Measurements from ENCODE around the gene GBGT1. TPM values are rescaled to one million over a fixed set of nuclear protein-coding genes. Genes with fewer than 3 reads are reported as not detected.

GBGT1 gene
- total RNA-seq, 4 donors from 2014 or later: 3.6 to 13.5 (median 5.3) TPM

DNA sequence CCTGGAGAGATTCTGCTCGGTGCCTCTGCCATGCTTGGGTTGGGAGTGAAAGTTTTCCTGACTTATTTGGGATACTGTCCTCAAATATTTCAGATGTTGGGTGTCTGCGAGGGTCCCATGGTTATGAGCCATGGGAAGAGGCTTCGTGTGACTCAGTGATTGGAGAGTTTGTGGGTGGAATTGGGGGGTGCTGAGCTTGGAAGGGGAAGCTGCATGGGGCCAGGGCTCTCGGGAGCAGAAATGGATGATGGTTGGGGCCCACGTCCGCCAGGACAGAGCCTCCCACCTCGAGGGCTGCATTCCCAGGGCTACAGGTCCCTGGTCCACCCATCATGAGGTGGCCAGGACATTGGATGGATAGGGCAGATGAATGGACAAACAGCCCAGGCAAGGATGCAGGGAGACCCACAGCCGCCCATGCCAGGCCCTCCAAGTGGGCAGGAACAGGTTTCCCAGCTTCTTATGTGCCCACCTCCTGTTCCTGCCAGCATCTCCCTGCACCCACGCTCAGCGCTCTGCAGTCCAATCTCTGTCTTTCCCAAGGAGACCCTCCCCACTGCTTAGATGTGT is 39.9 kb upstream of the GBGT1 start:
- peak in 1 of 2 donors; percentile 64 for DNase-seq (ENCODE audit: low spot score in 2 of 2)
- intact Hi-C loops (cut with DNase I; ENCODE audit: low total_unique reads): no loop called here
- 71 to 73% methylated on average over 10 of the region's 10 CpGs for WGBS, 2 donors
- H3K4me3 ChIP-seq (ENCODE audit: low read depth, poor library complexity, severe bottlenecking): no peak overlapping the region
- TF ChIP-seq POLR2A (IDR thresholded peaks at IDR 0.05): no peak
- TF ChIP-seq, protein P1, sequence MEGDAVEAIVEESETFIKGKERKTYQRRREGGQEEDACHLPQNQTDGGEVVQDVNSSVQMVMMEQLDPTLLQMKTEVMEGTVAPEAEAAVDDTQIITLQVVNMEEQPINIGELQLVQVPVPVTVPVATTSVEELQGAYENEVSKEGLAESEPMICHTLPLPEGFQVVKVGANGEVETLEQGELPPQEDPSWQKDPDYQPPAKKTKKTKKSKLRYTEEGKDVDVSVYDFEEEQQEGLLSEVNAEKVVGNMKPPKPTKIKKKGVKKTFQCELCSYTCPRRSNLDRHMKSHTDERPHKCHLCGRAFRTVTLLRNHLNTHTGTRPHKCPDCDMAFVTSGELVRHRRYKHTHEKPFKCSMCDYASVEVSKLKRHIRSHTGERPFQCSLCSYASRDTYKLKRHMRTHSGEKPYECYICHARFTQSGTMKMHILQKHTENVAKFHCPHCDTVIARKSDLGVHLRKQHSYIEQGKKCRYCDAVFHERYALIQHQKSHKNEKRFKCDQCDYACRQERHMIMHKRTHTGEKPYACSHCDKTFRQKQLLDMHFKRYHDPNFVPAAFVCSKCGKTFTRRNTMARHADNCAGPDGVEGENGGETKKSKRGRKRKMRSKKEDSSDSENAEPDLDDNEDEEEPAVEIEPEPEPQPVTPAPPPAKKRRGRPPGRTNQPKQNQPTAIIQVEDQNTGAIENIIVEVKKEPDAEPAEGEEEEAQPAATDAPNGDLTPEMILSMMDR (IDR thresholded peaks at IDR 0.05): no peak

DNA sequence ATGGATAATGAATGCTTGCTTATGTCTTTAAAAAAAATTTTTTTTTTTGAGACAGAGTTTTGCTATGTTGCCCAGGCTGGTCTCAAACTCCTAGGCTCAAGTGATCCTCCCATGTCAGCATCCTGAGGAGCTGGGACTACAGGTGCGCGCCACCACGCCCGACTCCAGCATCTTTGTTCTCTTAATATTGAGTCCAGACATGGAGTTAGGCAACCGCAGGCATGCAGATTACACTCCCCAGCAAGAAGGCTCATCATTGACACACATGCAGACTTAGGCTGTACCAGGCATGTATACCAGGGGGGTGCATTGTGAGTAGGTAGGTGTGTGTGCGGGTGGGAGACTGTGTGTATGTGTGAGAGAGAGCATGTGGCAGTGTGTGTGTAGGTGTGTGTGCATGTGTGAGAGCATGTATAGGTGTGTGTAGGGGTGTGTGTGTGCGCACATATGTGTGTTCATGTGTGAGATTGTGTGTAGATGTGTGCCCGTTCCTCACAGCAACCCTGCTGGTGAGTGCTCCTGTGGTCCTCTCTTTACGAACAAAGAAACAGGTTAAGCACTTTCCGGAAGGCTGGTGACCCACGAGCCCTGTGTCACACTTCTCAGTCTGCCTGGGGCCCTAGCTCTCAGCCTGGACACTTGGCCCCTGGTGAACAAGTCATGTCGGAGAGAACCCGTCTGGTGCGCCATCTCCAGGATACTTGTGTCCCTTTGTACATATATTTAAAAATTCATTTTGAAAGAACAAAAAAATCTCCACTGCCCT is 39.2 kb upstream of the GBGT1 start:
- peak in 1 of 2 donors; percentile 54 for DNase-seq (ENCODE audit: low spot score in 2 of 2)
- no peak overlapping the region for H3K4me3 ChIP-seq (ENCODE audit: low read depth, poor library complexity, severe bottlenecking)
- WGBS, 2 donors: 86 to 88% methylated on average over 14 of the region's 14 CpGs
- intact Hi-C loops (cut with DNase I; ENCODE audit: low total_unique reads): no loop called here
- no peak for TF ChIP-seq POLR2A (IDR thresholded peaks at IDR 0.05)
- TF ChIP-seq, protein P1 (IDR thresholded peaks at IDR 0.05): no peak

DNA sequence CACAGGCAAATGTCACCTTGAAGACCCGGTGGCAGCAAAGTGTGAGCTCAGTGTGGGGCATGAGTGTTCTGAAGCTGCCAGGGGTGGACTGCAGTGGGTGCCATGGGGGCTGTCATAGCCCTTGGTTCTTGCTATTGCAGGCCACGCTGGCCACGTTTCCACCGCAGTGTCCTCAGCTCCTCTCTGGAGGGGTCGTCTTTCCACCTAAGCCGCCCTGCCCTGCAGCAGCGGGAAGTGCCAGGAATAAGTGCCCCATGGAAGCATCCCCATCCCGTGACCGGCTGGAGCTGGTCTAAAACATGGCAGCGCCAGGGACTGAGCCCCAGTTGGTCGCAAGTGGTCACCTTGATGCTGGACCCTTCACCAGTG is 38.4 kb upstream of the GBGT1 start:
- WGBS, 2 donors: 79 to 83% methylated on average over 9 to 11 of the region's 11 CpGs
- TF ChIP-seq, protein P1 (IDR thresholded peaks at IDR 0.05): no peak
- TF ChIP-seq POLR2A (IDR thresholded peaks at IDR 0.05): no peak
- H3K4me3 ChIP-seq (ENCODE audit: low read depth, poor library complexity, severe bottlenecking): no peak overlapping the region
- peak in 1 of 2 donors; percentile 66 for DNase-seq (ENCODE audit: low spot score in 2 of 2)
- intact Hi-C loops (cut with DNase I; ENCODE audit: low total_unique reads): no loop called here

DNA sequence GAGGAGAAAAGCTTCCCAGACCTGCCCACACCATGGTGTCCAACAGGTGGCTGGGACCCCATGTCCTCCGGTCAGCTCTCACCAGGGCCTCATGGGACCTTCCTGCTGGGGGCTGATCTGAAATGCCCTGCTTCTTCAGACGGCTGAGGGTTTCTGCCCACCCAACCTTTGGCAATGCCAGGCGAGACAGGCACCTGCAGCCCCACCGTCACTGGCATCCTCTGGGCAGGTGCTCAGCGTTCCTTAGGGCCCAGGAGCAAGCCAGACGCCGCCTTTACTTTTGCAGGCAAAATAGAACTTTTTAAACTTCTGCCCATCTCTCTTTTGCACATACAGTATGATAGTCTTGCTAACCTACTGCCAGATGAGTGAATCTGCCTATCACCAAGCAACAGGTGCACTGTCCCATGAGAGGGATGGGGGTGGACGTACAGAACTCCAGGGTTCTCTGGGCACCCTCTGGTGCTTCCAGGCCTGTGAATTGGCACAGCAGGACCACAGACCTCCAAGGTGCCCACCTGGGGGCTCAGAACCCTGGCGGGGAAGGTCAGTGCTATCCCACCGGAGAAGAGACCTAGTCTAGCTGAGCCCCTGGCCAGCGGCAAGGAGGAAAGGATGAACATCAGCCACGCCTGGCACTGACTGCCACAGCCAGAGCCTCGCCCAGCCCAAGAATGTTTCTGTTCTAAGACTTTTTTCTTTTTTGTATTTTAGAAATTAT is 37.9 kb upstream of the GBGT1 start:
- intact Hi-C loops (cut with DNase I; ENCODE audit: low total_unique reads): no loop called here
- no peak for TF ChIP-seq POLR2A (IDR thresholded peaks at IDR 0.05)
- TF ChIP-seq, protein P1 (IDR thresholded peaks at IDR 0.05): no peak
- DNase-seq (ENCODE audit: low spot score in 2 of 2): peak in 1 of 2 donors; percentile 69
- WGBS, 2 donors: 70 to 75% methylated on average over 13 of the region's 13 CpGs
- no peak overlapping the region for H3K4me3 ChIP-seq (ENCODE audit: low read depth, poor library complexity, severe bottlenecking)

DNA sequence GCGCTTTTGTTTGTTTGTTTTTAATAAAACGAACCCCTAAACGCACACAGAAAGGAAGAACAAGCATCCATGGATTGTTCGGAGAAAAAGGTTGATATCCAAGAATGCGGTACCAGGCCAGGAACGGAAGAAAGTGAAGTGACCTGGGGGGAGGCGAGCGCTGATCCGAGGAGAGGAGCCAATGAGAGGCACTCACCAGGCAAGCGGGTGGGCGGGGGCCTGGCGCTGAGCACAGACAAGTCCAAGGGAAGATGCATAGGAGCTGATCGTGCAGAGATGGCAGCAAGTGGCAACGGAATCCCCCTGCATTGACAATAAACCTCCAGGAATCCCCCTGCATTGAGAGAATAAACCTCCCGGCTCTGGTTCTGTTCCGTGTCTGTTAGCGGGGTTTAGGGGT is 36.9 kb upstream of the GBGT1 start:
- DNase-seq (ENCODE audit: low spot score in 2 of 2): peak in 1 of 2 donors; percentile 67
- WGBS, 2 donors: 88 to 90% methylated on average over 17 of the region's 17 CpGs
- intact Hi-C loops (cut with DNase I; ENCODE audit: low total_unique reads): no loop called here
- TF ChIP-seq POLR2A (IDR thresholded peaks at IDR 0.05): no peak
- TF ChIP-seq, protein P1 (IDR thresholded peaks at IDR 0.05): no peak
- no peak overlapping the region for H3K4me3 ChIP-seq (ENCODE audit: low read depth, poor library complexity, severe bottlenecking)
